ENCODE measurements around the gene CXCL10.
"Not testable (repeated sequence)": the region's sequence is repeated elsewhere in the genome, so short reads cannot be mapped to it uniquely, and the experiment has no call there.

Gene CXCL10

GRCh38 chr4:76029300-76029699 lies 6.0 kb upstream of the CXCL10 start:
- no peak for DNase-seq (ENCODE audit: low spot score)
- no peak for FAIRE-seq

- FAIRE-seq, result no peak
- no peak for DNase-seq (ENCODE audit: low spot score)
These were observed 5.1 kb upstream of the CXCL10 start for GRCh38 chr4:76028350-76028765.

DNA sequence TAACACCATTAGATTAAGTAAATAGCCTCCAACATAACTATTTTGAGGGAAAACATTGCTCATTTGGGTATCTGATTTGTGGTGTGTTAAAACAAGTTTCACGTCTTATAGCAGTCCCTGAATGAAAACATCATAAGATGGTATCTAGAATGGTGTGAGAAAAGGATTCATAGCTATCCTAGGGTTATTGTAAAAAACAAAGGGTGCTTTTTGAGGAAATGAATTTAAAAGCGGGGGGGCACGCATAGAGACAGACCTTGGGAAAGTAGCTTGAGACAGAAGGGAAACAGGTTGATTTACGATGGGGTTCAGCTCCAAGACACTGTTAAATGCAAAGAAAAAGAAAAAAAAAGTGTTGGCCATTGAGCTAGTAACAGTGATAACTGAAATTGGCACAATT lies 768 bp upstream of the CXCL10 start:
- no peak for FAIRE-seq
- DNase-seq (ENCODE audit: low spot score), result no peak

DNA sequence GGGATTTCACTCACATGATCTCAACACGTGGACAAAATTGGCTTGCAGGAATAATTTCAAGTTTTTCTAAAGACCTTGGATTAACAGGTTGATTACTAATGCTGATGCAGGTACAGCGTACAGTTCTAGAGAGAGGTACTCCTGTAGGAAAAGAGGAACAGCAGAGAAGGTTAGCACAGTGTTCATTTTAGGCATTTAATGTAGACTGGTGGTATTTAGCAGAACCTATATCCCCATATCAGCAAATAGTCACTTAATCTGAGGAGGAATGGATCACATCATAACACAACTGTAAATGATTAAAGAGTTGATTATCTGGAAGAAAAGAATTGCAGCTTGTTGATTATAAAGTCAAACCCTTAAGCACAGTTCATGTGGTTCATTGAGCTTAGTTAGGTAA lies 620 bp downstream of the CXCL10 start:
- FAIRE-seq, result no peak
- no peak for DNase-seq (ENCODE audit: low spot score)

GRCh38 chr4:76022031-76022430 lies 1.3 kb downstream of the CXCL10 start:
- no peak for FAIRE-seq
- DNase-seq (ENCODE audit: low spot score), result no peak

DNA sequence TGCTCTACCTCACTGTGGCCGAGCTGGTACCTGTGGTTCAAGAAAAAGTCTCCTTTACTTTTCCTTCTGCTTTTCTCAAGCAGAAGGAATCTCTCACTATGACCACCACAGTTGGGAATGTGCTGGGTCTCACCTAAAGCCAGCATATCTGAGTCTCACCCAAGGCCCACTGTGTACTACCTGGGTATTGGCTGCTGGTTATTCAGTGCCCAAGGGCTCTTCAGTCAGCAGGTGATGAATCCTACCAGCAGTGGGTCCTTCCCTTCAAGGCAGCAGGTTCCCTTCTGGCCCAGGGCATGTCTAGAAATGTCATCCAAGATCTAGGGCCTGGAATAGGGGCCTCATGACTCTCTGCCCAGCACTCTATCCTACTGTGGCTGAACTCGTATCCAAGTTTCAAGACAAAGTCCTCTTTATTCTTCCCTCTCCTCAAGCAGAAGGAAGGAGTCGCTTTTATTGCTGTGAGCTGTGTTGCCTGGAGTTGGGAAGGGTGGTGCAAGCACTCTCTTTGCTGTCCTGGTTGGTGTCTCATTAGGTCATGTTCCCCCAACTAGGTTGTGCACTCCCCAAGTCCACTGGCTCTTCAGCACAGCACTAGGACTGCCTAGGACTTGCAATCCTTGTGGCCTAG lies 6.1 kb downstream of the CXCL10 start:
- FAIRE-seq, result no peak
- no peak for DNase-seq (ENCODE audit: low spot score)

DNA sequence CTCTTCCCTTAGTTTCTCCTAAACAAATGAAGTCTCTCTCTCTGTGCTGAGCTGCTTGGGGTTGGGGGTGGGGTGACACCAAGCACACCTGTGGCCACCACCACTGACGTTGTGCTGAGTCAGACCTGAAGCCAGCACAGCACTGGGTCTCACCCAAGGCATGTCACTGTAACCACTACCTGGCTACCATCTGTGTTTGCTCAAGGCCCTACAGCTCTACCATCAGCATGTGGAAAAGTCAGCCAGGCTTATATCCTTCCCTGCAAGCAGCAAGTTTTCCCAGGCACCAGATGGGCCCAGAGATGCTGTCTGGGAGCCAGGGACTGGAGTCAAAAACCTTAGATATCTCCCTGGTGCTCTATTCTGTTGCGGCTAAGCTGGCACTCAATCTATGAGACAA lies 6.9 kb downstream of the CXCL10 start:
- DNase-seq (ENCODE audit: low spot score), result no peak
- no peak for FAIRE-seq

- DNase-seq (ENCODE audit: low spot score) (no peak), FAIRE-seq (no peak)
These were observed 9.8 kb downstream of the CXCL10 start for GRCh38 chr4:76013540-76013939.

DNA sequence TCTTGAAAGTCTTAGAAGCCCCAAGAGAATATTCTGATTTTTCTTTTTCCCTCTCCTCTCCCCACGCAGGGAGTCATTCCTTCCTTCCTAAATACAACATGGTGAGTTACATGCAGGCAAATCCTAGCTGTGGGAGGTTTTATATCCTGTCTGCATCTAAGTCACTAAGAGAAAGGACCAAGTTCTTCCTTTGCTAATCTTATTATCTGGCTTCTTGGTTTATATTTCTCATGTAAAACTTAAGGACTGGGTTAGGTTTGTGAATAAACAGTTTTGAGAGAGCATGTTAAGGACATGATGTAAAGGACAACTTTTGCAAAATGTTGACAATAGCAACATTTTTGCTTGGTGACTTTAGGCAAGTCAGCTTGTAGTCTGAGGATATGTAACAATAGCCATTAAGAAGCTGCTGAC lies 10.9 kb downstream of the CXCL10 start:
- FAIRE-seq, result no peak
- no peak for DNase-seq (ENCODE audit: low spot score)

- FAIRE-seq (no peak), DNase-seq (ENCODE audit: low spot score) (no peak)
These were observed 11.5 kb downstream of the CXCL10 start for GRCh38 chr4:76011700-76012387.

DNA sequence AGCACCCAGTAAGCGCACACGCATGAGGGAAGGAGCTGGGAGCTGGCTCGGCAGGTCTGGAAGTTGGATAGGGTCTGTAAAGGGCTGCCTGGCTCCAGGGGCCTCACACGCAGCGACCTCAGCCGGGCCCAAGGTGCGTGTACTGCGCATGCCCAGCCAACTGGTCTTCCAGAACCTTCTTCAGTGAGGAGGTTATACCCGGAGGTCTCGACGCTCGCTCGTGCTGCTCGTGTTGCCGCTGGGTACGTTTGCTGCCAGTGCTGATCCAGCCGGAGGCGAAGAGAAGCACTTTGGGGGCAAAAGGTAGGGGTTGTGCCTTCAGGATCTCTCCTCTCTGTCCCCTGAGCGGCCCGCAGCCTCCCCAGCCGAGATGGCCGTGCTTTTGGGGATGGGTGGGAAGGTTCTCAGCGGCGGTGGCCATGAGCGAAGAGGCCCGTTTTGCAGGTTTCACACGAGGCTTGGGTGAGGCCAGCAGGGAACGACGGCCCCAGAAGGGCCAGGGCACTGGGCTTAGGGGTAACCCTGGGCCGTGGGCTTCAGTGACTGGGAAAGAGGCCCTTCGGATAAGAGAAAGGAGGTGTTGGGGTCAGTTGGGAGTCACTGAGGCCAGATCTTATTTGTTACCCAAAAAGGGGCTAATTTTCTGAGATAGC lies 12.2 kb downstream of the CXCL10 start:
- no peak for FAIRE-seq
- no peak for DNase-seq (ENCODE audit: low spot score)

DNA sequence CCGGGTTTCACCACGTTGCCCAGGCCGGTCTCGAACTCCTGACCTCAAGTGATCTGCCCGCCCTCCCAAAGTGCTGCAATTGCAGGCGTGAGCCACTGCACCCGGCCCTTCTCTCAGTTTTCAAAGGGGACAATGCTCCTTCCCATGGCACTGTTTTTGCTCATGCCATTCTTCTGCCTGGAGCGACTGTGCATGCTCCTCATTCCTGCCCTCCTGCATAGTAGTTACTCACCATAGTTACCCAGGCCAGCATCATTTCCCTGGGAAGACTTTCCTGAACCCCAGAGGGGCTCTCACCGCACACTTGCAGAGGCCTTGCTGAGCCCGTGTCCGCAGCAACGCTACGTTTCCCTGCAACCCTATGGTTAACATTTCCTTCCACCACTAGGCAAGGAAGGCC lies 12.7 kb downstream of the CXCL10 start:
- peak; percentile 66 for FAIRE-seq

GRCh38 chr4:76009311-76009710 lies 14.0 kb downstream of the CXCL10 start:
- FAIRE-seq (no peak), DNase-seq (ENCODE audit: low spot score) (no peak)

More for the DNA sequence above, 12.7 kb downstream of the CXCL10 start:
- no peak for DNase-seq (ENCODE audit: low spot score)

DNA sequence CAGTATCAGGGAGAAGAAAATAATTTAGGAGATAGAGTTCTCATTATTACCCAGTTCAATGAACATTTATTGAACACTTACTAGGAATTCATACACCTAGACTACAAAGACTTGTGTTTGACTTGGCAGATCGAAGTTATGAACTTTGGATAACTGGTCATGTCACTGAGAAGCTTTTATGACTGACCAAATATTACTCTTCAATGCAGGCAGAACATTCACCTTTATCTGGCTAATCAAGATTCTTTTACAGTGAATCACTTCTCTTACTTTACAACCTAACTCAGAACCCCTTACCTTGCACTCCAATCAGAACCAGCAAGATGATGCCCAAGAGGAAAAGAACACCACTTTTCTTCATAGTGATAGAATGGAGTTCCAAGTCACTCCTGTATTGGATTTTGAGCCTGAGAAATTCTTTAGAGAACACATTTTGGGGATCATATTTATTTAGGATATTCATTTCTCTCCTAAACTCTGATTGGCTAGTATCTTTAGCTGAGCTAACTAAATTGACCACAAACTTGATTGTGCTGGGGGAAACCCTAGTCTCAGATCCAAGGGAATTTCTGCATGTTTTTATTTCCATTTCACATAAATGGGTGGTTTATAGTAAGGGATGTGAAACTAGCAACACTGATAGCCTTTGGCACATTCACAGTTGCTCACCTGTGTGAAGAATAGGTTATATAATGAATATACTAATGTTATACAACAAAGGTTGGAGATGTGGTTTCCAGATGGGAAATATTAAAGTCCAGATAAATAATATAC lies 16.0 kb downstream of the CXCL10 start, which contains the start of gene CXCL9:
CXCL9 (minus strand) TSS at position 421 of the 774 bp plus-strand sequence; CDS start at position 361, 60 bp downstream.
- no peak for FAIRE-seq
- DNase-seq (ENCODE audit: low spot score), result no peak

GRCh38 chr4:76003620-76004019 lies 19.7 kb downstream of the CXCL10 start:
- DNase-seq (ENCODE audit: low spot score), result no peak
- FAIRE-seq, result no peak

DNA sequence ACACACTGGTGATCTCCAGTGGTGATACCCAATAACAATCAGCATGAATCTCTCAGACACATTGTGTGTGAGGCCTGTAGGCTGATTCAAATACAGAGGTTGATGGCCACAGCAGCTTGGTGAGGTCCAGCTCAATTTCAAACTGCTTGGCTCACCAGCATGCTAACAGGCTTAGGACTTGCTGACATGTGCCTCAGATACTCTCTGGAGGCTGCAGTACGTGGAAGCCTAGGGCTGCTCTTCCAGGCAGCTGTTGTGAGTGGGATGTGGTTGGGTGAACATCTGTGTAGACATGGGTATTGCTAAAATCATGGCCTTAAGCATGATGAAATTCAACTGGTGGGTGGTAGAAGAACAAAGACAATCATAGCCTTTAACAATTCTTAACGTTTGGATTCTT lies 20.3 kb downstream of the CXCL10 start:
- no peak for DNase-seq (ENCODE audit: low spot score)
- FAIRE-seq, result no peak

- DNase-seq (ENCODE audit: low spot score) (no peak), FAIRE-seq (no peak)
These were observed 21.1 kb downstream of the CXCL10 start for GRCh38 chr4:76002176-76002575.

GRCh38 chr4:76001700-76002099 lies 21.6 kb downstream of the CXCL10 start:
- DNase-seq (ENCODE audit: low spot score) (no peak), FAIRE-seq (no peak)

DNA sequence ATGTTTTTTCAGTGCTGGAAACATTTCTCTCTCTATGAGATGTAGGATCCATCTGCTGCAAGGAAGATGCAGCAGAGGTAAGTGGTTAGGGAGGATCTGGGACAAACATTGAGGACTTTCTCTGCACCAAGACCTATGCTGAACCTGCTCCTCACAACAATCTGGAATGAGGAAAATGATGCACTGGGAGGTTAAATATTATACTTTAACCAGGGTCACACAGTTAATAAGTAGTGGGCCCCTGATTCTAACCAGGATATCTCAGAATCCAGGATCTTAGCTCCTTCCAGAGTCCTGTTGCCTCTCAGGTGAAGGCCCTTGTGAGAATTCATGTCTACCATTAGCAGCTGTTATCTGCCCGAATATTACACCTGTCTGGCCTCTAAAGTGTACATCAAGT lies 23.0 kb downstream of the CXCL10 start:
- FAIRE-seq, result no peak

GRCh38 chr4:75998525-75999147 lies 24.7 kb downstream of the CXCL10 start:
- not testable (repeated sequence) for FAIRE-seq; DNase-seq (ENCODE audit: low spot score)

More for the DNA sequence above, 23.0 kb downstream of the CXCL10 start:
- DNase-seq (ENCODE audit: low spot score), result no peak

GRCh38 chr4:75997946-75998345 lies 25.4 kb downstream of the CXCL10 start:
- FAIRE-seq, result no peak
- no peak for DNase-seq (ENCODE audit: low spot score)

Measured in urothelium cell line (cell line).